Right lobe of liver (tissue), 4 donors: ENCODE results near the gene CCM2L.

Experiments used
- CTCF ChIP-seq, 4 donors: fragments of 200-600 bp in 3 of 4; fragments of 450-650 bp in 1 of 4; IDR thresholded peaks; one replicate each; pipeline versions ENCODE4 v1.5.1 to v1.8.0; 2016 to 2022; ENCODE audit warnings: antibody characterized with exemption in 4 of 4, mild to moderate bottlenecking in 2 of 4
- POLR2A ChIP-seq: fragments of 450-650 bp; IDR thresholded peaks from one replicate; pipeline ENCODE4 v1.6.1; 2017; ENCODE audit warnings: antibody characterized with exemption, mild to moderate bottlenecking
- donor health status: DM: no; HTN: no; CAD: no.
- donor health status: DM: no; HTN: no; CAD: no.
- donor health status: DM: no; HTN: yes; CAD: no.

- TF ChIP-seq POLR2A, result no peak
- TF ChIP-seq CTCF (IDR thresholded peaks at IDR 0.05), result no peak
Observed at GRCh38 chr20:32078791-32079190, 68.6 kb downstream of the CCM2L start.
